ENCODE data around the gene HDGFL2.

Gene HDGFL2

GRCh38 chr19:4513248-4513647 is 41.2 kb downstream of the HDGFL2 start:
- no peaks in the 10 kb centered on the region for H3K27me3 ChIP-seq (replicated peaks; ENCODE audit: control insufficient read depth, insufficient read depth, low read length)
- H3K9ac ChIP-seq (ENCODE audit: low read length) = no peak overlapping the region
- peaks cover 55% of the 10 kb centered on the region for H3K36me3 ChIP-seq (ENCODE audit: control insufficient read depth, insufficient read depth, low read length, severe bottlenecking)
- H3K9me3 ChIP-seq (ENCODE audit: control insufficient read depth, low read length) = no peaks in the 10 kb centered on the region
- DNase-seq (ENCODE audit: low read depth) = no peak
- H3K4me1 ChIP-seq (ENCODE audit: control insufficient read depth, insufficient read depth, low read length) = peaks cover 17% of the 10 kb centered on the region
- peak overlapping the region; percentile 5 for H3K4me3 ChIP-seq (ENCODE audit: low read length)

- Histone ChIP-seq H3K36me3 (ENCODE audit: control insufficient read depth, insufficient read depth, low read length, severe bottlenecking) (peaks cover 46% of the 10 kb centered on the region), H3K4me3 (ENCODE audit: low read length) (peak overlapping the region; percentile 85), H3K9me3 (ENCODE audit: control insufficient read depth, low read length) (no peaks in the 10 kb centered on the region), H3K4me1 (ENCODE audit: control insufficient read depth, insufficient read depth, low read length) (peaks cover 34% of the 10 kb centered on the region), H3K9ac (ENCODE audit: low read length) (peak overlapping the region; percentile 94), H3K27me3 (replicated peaks; ENCODE audit: control insufficient read depth, insufficient read depth, low read length) (no peaks in the 10 kb centered on the region)
- no peak for DNase-seq (ENCODE audit: low read depth)
Measured at GRCh38 chr19:4515732-4516131, 43.6 kb downstream of the HDGFL2 start.

- H3K4me3 ChIP-seq (ENCODE audit: low read length) = peak overlapping the region; percentile 85
- H3K9ac ChIP-seq (ENCODE audit: low read length) = peak overlapping the region; percentile 94
- DNase-seq (ENCODE audit: low read depth) = no peak
- no peaks in the 10 kb centered on the region for H3K27me3 ChIP-seq (replicated peaks; ENCODE audit: control insufficient read depth, insufficient read depth, low read length)
- peaks cover 41% of the 10 kb centered on the region for H3K4me1 ChIP-seq (ENCODE audit: control insufficient read depth, insufficient read depth, low read length)
- H3K36me3 ChIP-seq (ENCODE audit: control insufficient read depth, insufficient read depth, low read length, severe bottlenecking) = peaks cover 42% of the 10 kb centered on the region
- H3K9me3 ChIP-seq (ENCODE audit: control insufficient read depth, low read length) = no peaks in the 10 kb centered on the region
Measured at GRCh38 chr19:4516199-4516938, 44.3 kb downstream of the HDGFL2 start.

GRCh38 chr19:4516939-4517300 is 44.8 kb downstream of the HDGFL2 start:
- Histone ChIP-seq H3K36me3 (ENCODE audit: control insufficient read depth, insufficient read depth, low read length, severe bottlenecking) (peaks cover 37% of the 10 kb centered on the region), H3K4me3 (ENCODE audit: low read length) (peak overlapping the region; percentile 85), H3K9ac (ENCODE audit: low read length) (peak overlapping the region; percentile 94), H3K9me3 (ENCODE audit: control insufficient read depth, low read length) (no peaks in the 10 kb centered on the region), H3K4me1 (ENCODE audit: control insufficient read depth, insufficient read depth, low read length) (peaks cover 46% of the 10 kb centered on the region), H3K27me3 (replicated peaks; ENCODE audit: control insufficient read depth, insufficient read depth, low read length) (no peaks in the 10 kb centered on the region)
- DNase-seq (ENCODE audit: low read depth) = no peak

- Histone ChIP-seq H3K9ac (ENCODE audit: low read length) (peak overlapping the region; percentile 94), H3K4me3 (ENCODE audit: low read length) (peak overlapping the region; percentile 85), H3K9me3 (ENCODE audit: control insufficient read depth, low read length) (no peaks in the 10 kb centered on the region), H3K36me3 (ENCODE audit: control insufficient read depth, insufficient read depth, low read length, severe bottlenecking) (peaks cover 30% of the 10 kb centered on the region), H3K4me1 (ENCODE audit: control insufficient read depth, insufficient read depth, low read length) (peaks cover 53% of the 10 kb centered on the region), H3K27me3 (replicated peaks; ENCODE audit: control insufficient read depth, insufficient read depth, low read length) (no peaks in the 10 kb centered on the region)
- no peak for DNase-seq (ENCODE audit: low read depth)
Measured at GRCh38 chr19:4517451-4518057, 45.5 kb downstream of the HDGFL2 start.

- peak within 1 kb of the TSS; percentile 85 for H3K4me3 ChIP-seq (ENCODE audit: low read length)
- H3K9me3 ChIP-seq (ENCODE audit: control insufficient read depth, low read length) = no peaks in the 10 kb centered on the region
- H3K27me3 ChIP-seq (replicated peaks; ENCODE audit: control insufficient read depth, insufficient read depth, low read length) = no peaks in the 10 kb centered on the region
- peak; percentile 12 for DNase-seq (ENCODE audit: low read depth)
- peaks cover 63% of the 10 kb centered on the region for H3K4me1 ChIP-seq (ENCODE audit: control insufficient read depth, insufficient read depth, low read length)
- H3K36me3 ChIP-seq (ENCODE audit: control insufficient read depth, insufficient read depth, low read length, severe bottlenecking) = peaks cover 20% of the 10 kb centered on the region
- H3K9ac ChIP-seq (ENCODE audit: low read length) = peak within 1 kb of the TSS; percentile 94
Measured at GRCh38 chr19:4518345-4519171, 46.5 kb downstream of the HDGFL2 start, which contains the start of gene PLIN4. PLIN4 (minus strand) TSS chr19:4518486; CDS start chr19:4518272, 214 bp downstream.

- no peak for DNase-seq (ENCODE audit: low read depth)
- H3K4me1 ChIP-seq (ENCODE audit: control insufficient read depth, insufficient read depth, low read length) = peaks cover 63% of the 10 kb centered on the region
- H3K4me3 ChIP-seq (ENCODE audit: low read length) = peak overlapping the region; percentile 85
- peaks cover 15% of the 10 kb centered on the region for H3K36me3 ChIP-seq (ENCODE audit: control insufficient read depth, insufficient read depth, low read length, severe bottlenecking)
- H3K27me3 ChIP-seq (replicated peaks; ENCODE audit: control insufficient read depth, insufficient read depth, low read length) = no peaks in the 10 kb centered on the region
- H3K9ac ChIP-seq (ENCODE audit: low read length) = peak overlapping the region; percentile 94
- H3K9me3 ChIP-seq (ENCODE audit: control insufficient read depth, low read length) = no peaks in the 10 kb centered on the region
Measured at GRCh38 chr19:4519172-4519496, 47.0 kb downstream of the HDGFL2 start.

GRCh38 chr19:4519521-4520277 is 47.6 kb downstream of the HDGFL2 start:
- Histone ChIP-seq H3K4me3 (ENCODE audit: low read length) (no peak overlapping the region), H3K36me3 (ENCODE audit: control insufficient read depth, insufficient read depth, low read length, severe bottlenecking) (peaks cover 13% of the 10 kb centered on the region), H3K27me3 (replicated peaks; ENCODE audit: control insufficient read depth, insufficient read depth, low read length) (no peaks in the 10 kb centered on the region), H3K4me1 (ENCODE audit: control insufficient read depth, insufficient read depth, low read length) (peaks cover 63% of the 10 kb centered on the region), H3K9me3 (ENCODE audit: control insufficient read depth, low read length) (no peaks in the 10 kb centered on the region), H3K9ac (ENCODE audit: low read length) (peak overlapping the region; percentile 94)
- DNase-seq (ENCODE audit: low read depth) = no peak

- Histone ChIP-seq H3K4me3 (ENCODE audit: low read length) (peak overlapping the region; percentile 42), H3K9me3 (ENCODE audit: control insufficient read depth, low read length) (no peaks in the 10 kb centered on the region), H3K9ac (ENCODE audit: low read length) (peak overlapping the region; percentile 81), H3K36me3 (ENCODE audit: control insufficient read depth, insufficient read depth, low read length, severe bottlenecking) (peaks cover 3% of the 10 kb centered on the region), H3K4me1 (ENCODE audit: control insufficient read depth, insufficient read depth, low read length) (peaks cover 60% of the 10 kb centered on the region), H3K27me3 (replicated peaks; ENCODE audit: control insufficient read depth, insufficient read depth, low read length) (no peaks in the 10 kb centered on the region)
- DNase-seq (ENCODE audit: low read depth) = no peak
Measured at GRCh38 chr19:4521170-4521887, 49.2 kb downstream of the HDGFL2 start.

- peak overlapping the region; percentile 42 for H3K4me3 ChIP-seq (ENCODE audit: low read length)
Measured at GRCh38 chr19:4521888-4522242, 49.8 kb downstream of the HDGFL2 start.

More at GRCh38 chr19:4521888-4522242, 49.8 kb downstream of the HDGFL2 start:
- Histone ChIP-seq H3K27me3 (replicated peaks; ENCODE audit: control insufficient read depth, insufficient read depth, low read length) (no peaks in the 10 kb centered on the region), H3K9me3 (ENCODE audit: control insufficient read depth, low read length) (no peaks in the 10 kb centered on the region), H3K9ac (ENCODE audit: low read length) (peak overlapping the region; percentile 81), H3K4me1 (ENCODE audit: control insufficient read depth, insufficient read depth, low read length) (peaks cover 56% of the 10 kb centered on the region), H3K36me3 (ENCODE audit: control insufficient read depth, insufficient read depth, low read length, severe bottlenecking) (no peaks in the 10 kb centered on the region)
- no peak for DNase-seq (ENCODE audit: low read depth)

Data from adipocyte (in vitro differentiated cells).